ENCODE data around the gene ENPP6. TPM values are rescaled to one million over a fixed set of nuclear protein-coding genes. Genes with fewer than 3 reads are reported as not detected.

ENPP6 gene
- total RNA-seq, 1 experiment from 2014 or later = not detected

DNA sequence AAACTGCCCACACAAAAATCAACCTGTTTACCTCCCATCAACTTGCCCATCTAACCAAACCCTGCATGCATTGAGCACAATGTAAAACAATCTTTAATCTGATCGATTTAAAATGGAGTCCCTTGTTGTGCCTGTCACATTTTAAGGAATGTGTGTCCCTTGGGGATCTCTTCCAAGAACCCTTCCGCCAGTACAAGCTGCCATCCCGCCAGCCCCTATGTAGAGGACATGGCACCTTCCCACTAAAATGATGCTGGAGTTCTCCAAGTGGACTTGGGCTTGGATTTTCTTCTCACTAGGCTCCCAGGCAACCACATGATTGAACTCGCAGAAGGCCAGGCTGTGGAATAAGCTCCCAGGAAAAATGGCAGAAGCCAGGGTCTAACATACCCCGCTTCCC is 45.8 kb upstream of the ENPP6 start:
- intact Hi-C loops (cut with micrococcal nuclease) = loop anchor here (5.0 to 10.0 kb wide), 2 partner anchors 139 to 471 kb away; partner anchors contain the start of gene CENPU
- Histone ChIP-seq H3K9me2 (replicated peaks; ENCODE audit: low read length) (no peaks in the 10 kb centered on the region), H3K79me2 (ENCODE audit: low read length) (no peaks in the 10 kb centered on the region), H3K9me3 (ENCODE audit: low read length) (no peaks in the 10 kb centered on the region), H2AFZ (ENCODE audit: low read length) (no peak overlapping the region; the same call in 1 of the 2 replicates), H3K4me2 (ENCODE audit: low read length) (no peak overlapping the region; the same call in 1 of the 2 replicates), H3F3A (ENCODE audit: low read length, unreplicated experiment) (no peaks in the 10 kb centered on the region), H3K36me3 (ENCODE audit: low read depth, low read length) (no peaks in the 10 kb centered on the region; the same call in 1 of the 2 replicates), H3K27ac (ENCODE audit: low read length) (no peak overlapping the region), H4K20me1 (ENCODE audit: low read length) (no peaks in the 10 kb centered on the region), H3K27me3 (ENCODE audit: low read length) (no peaks in the 10 kb centered on the region), H3K4me3 (ENCODE audit: low read length) (no peak overlapping the region), H3K4me1 (ENCODE audit: insufficient read depth, low read length) (peaks cover 23% of the 10 kb centered on the region), H3K9ac (ENCODE audit: low read length) (no peak overlapping the region)
- DNase-seq (no peak), ATAC-seq (no peak)
- CTCF ChIA-PET = interaction anchor here (0.8 to 1.5 kb wide), 4 partner anchors 24 to 276 kb away, joined by 3 to 10 read pairs (median 7); no protein-coding TSS in a partner anchor
- POLR2A ChIA-PET (ENCODE audit: unreplicated experiment) = interaction anchor here (1.5 kb wide), 1 partner anchor 274 kb away, joined by 4 read pairs; no protein-coding TSS in a partner anchor
- BruUV-seq (replicated peaks) = no TSS peak
- TF ChIP-seq EZH2 (IDR thresholded peaks at IDR 0.05; ENCODE audit: low read length, unreplicated experiment) (no peak), EZH2phosphoT487 (IDR thresholded peaks at IDR 0.05; ENCODE audit: borderline replicate concordance, low read length) (no peak)
- TF ChIP-seq, protein P1, sequence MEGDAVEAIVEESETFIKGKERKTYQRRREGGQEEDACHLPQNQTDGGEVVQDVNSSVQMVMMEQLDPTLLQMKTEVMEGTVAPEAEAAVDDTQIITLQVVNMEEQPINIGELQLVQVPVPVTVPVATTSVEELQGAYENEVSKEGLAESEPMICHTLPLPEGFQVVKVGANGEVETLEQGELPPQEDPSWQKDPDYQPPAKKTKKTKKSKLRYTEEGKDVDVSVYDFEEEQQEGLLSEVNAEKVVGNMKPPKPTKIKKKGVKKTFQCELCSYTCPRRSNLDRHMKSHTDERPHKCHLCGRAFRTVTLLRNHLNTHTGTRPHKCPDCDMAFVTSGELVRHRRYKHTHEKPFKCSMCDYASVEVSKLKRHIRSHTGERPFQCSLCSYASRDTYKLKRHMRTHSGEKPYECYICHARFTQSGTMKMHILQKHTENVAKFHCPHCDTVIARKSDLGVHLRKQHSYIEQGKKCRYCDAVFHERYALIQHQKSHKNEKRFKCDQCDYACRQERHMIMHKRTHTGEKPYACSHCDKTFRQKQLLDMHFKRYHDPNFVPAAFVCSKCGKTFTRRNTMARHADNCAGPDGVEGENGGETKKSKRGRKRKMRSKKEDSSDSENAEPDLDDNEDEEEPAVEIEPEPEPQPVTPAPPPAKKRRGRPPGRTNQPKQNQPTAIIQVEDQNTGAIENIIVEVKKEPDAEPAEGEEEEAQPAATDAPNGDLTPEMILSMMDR (conservative IDR thresholded peaks at IDR 0.05; ENCODE audit: low read depth, low read length) = no peak

DNA sequence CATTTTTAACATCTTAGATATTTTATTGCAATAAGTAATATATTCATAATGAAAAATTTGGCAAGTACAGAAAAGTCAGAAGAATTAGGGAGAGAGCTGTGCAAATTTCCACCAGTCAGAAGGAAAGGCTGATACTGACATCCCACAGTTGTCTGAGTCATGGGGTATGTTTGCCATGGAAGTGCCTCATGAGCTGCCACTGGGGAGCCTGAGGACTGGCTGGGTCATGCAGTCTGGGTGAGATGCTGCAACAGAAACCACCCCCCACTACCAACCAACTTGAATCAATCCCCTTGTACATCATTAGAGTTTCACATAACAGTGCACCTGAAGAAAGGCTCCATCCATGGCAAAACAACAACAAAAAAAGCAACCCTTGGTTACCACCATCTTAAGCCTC is 45.2 kb upstream of the ENPP6 start:
- H3K4me1 ChIP-seq (ENCODE audit: insufficient read depth, low read length) = peaks cover 17% of the 10 kb centered on the region
- CTCF ChIA-PET = no interaction called here
- no peaks in the 10 kb centered on the region for H3K79me2 ChIP-seq (ENCODE audit: low read length)
- H3K9me2 ChIP-seq (replicated peaks; ENCODE audit: low read length) = no peaks in the 10 kb centered on the region
- H2AFZ ChIP-seq (ENCODE audit: low read length) = no peak overlapping the region
- no peak overlapping the region for H3K4me2 ChIP-seq (ENCODE audit: low read length)
- no peak overlapping the region for H3K27ac ChIP-seq (ENCODE audit: low read length)
- H3K27me3 ChIP-seq (ENCODE audit: low read length) = no peaks in the 10 kb centered on the region
- H3K36me3 ChIP-seq (ENCODE audit: low read depth, low read length) = no peaks in the 10 kb centered on the region; the same call in 1 of the 2 replicates
- POLR2A ChIA-PET (ENCODE audit: unreplicated experiment) = interaction anchor here (1.5 kb wide), 1 partner anchor 275 kb away, joined by 4 read pairs; no protein-coding TSS in a partner anchor
- DNase-seq (peak; percentile 31), ATAC-seq (0 out of 2 replicates have a peak, but pooled peaks have one; percentile 41)
- no peak overlapping the region for H3K9ac ChIP-seq (ENCODE audit: low read length)
- no TSS peak for BruUV-seq (replicated peaks)
- H3F3A ChIP-seq (ENCODE audit: low read length, unreplicated experiment) = no peaks in the 10 kb centered on the region
- H4K20me1 ChIP-seq (ENCODE audit: low read length) = no peaks in the 10 kb centered on the region
- intact Hi-C loops (cut with micrococcal nuclease) = loop anchor here (5.0 to 10.0 kb wide), 2 partner anchors 139 to 472 kb away; partner anchors contain the start of gene CENPU
- H3K9me3 ChIP-seq (ENCODE audit: low read length) = no peaks in the 10 kb centered on the region
- TF ChIP-seq EZH2phosphoT487 (IDR thresholded peaks at IDR 0.05; ENCODE audit: borderline replicate concordance, low read length) (no peak), EZH2 (IDR thresholded peaks at IDR 0.05; ENCODE audit: low read length, unreplicated experiment) (no peak)
- TF ChIP-seq, protein P1 (conservative IDR thresholded peaks at IDR 0.05; ENCODE audit: low read depth, low read length) = no peak
- no peak overlapping the region for H3K4me3 ChIP-seq (ENCODE audit: low read length)

DNA sequence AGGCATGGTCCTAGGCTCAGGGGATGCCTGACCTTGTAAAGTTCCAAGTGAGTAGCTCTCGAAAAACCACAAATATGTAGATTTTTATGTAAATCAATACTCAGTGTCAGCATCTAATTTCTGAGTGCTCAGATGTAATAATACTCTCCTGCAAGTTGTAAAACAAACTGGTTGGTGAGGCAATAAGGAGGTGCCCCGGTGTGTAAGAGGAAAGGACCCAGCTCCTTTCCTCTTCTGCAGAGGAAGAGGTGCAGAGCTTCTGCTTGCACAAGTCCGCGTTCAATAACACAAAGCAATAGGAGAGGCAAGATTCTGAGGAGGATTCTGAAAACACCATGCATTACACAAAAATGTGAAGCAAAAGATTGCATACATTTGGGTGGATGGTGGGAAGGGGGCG is 43.6 kb upstream of the ENPP6 start:
- ATAC-seq (no peak), DNase-seq (no peak)
- Histone ChIP-seq H2AFZ (ENCODE audit: low read length) (no peak overlapping the region), H3K4me1 (ENCODE audit: insufficient read depth, low read length) (peaks cover 13% of the 10 kb centered on the region), H3K4me2 (ENCODE audit: low read length) (no peak overlapping the region), H4K20me1 (ENCODE audit: low read length) (no peaks in the 10 kb centered on the region), H3K27me3 (ENCODE audit: low read length) (no peaks in the 10 kb centered on the region), H3K4me3 (ENCODE audit: low read length) (no peak overlapping the region), H3F3A (ENCODE audit: low read length, unreplicated experiment) (no peaks in the 10 kb centered on the region), H3K9ac (ENCODE audit: low read length) (no peak overlapping the region), H3K9me2 (replicated peaks; ENCODE audit: low read length) (no peaks in the 10 kb centered on the region), H3K27ac (ENCODE audit: low read length) (no peak overlapping the region), H3K9me3 (ENCODE audit: low read length) (no peaks in the 10 kb centered on the region), H3K36me3 (ENCODE audit: low read depth, low read length) (no peaks in the 10 kb centered on the region; the same call in 1 of the 2 replicates), H3K79me2 (ENCODE audit: low read length) (no peaks in the 10 kb centered on the region)
- CTCF ChIA-PET = interaction anchor here (0.6 kb wide), 1 partner anchor 664 kb away, joined by 3 read pairs; no protein-coding TSS in a partner anchor
- intact Hi-C loops (cut with micrococcal nuclease) = loop anchor here (5.0 to 10.0 kb wide), 2 partner anchors 141 to 474 kb away; partner anchors contain the start of gene CENPU
- POLR2A ChIA-PET (ENCODE audit: unreplicated experiment) = no interaction called here
- TF ChIP-seq EZH2phosphoT487 (IDR thresholded peaks at IDR 0.05; ENCODE audit: borderline replicate concordance, low read length) (no peak), EZH2 (IDR thresholded peaks at IDR 0.05; ENCODE audit: low read length, unreplicated experiment) (no peak)
- TF ChIP-seq, protein P1 (conservative IDR thresholded peaks at IDR 0.05; ENCODE audit: low read depth, low read length) = no peak
- no TSS peak for BruUV-seq (replicated peaks)

Measured in PC-3 (cell line).